NCI-H1694 (cell line): Measurements from ENCODE around the gene SLC9A1.
"Not testable (repeated sequence)": the region's sequence is repeated elsewhere in the genome, so short reads cannot be mapped to it uniquely, and the experiment has no call there.

ENCODE experiments used
- DNase-seq: peaks from one replicate; lab custom pipeline; 2025; lab: John Stamatoyannopoulos, UW

SLC9A1 gene

DNA sequence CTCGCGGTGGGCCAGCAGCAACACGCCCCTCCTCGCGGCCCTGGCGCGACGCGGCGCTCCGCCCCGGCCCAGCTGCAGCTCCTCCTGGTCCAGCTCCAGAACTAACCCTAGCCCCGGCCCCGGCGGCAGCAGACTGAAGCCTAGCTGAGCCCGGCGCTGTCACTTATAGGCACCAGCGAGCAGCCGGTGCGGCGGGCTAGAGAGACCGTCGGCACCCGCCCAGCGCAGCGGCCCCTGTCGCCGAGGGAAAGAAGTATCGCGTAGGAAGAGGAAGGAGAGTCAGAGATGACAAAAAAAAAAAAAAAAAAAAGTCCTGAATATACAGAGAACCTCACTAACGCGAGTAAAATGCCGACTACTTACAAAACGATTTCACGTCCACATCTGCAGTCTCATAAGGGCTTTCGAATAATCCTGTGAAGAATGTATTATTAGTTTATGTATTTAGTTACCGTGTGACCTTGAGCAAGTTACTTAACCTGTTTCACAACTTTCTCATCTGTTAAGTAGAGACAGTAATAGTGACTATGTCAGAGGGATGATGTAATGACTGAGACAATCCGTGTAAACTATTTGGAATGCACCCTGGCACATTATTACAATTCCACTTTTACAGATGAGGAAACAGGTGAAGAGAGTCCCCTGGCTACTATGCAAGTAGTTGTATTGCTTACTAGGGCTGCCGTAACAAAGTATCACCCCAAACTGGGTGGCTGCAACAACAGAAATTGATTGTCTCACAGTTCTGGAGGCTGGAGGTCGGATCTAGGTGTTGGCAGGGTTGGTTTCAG is at the start of gene SLC9A1:
Gene SLC9A1, minus strand, starts transcription at position 135 of the 791 bp plus-strand sequence. CDS start 791 bp downstream, outside the sequence.
- DNase-seq: peak; percentile 61

DNA sequence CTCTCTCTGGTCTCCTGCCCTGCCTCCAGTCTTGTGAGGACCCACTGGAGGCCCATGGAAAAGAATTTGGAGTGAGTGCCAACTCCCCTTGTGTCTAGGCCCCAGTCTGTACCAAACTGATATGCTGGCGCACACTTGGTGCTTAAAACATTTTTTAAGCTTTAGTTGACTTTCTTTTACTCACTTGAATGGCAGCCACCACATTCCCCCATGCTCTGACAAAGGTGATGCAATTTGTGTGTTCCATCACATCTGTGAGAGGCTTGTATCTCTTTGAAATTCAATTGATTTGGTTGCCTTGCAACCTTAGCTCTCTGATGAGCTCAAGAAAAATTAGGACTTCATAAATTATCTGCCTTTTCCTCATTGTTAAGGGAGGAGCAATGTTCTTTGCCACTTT is 49.0 kb upstream of the SLC9A1 start:
- DNase-seq: no peak

DNA sequence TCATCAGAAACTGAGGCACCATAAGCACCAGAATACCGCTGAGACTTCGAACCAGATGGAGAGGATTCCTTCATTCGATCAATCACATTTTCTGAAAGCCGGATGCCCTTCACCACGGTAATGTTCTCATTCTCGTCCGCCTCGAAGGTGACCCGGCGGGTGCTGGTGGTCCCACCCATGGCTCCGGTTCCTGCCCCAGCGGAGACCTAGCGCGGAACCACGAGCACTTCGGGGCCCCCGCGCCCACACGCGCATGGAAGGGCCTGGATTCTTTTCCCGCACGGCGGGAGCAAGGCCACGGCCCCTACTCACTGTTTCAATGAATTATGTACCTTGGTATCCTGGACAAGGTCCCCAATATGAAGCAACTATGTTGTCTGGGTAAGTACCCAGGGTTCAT is 46.4 kb upstream of the SLC9A1 start:
- DNase-seq: no peak

DNA sequence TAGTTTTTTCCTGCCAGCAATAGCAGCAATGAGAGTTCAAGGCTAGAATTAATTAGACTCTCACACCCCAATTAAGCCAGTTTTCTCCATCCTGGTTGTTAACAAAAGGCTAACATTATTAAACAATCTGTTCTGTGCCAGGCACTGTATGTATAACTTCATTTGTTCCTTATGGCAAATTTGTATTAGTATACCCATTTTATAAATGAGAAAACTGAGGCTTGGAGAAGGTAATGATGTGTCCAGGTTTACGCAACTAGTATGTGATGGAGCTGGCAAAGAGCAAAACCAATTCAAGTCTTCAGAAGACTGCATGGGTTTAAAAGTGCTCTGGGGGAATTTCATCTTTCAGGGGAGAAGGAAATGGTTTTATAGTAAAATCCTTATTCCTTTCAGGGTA is 38.3 kb upstream of the SLC9A1 start:
- no peak for DNase-seq

DNA sequence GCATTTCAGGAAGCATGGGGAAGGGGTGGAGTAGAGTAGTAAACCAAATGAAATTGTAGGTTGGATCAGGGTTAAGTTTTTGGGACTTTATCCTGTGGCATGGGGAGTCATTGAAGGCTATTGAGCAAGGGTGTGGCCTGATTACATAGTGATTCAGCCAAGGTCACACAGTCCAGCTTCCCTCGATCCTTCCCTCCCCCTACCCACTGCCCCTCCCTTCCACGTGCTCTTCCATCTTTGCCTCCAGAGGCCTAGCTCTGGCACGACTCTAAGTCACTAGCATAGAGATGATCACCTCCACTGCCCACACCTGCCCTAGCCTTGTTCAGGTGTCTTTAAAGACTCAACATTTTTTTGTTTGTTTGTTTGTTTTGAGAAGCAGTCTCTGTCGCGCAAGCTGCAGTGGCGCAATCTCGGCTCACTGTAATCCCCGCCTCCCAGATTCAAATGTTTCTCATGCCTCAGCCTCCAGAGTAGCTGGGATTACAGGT is 37.2 kb upstream of the SLC9A1 start:
- DNase-seq: no peak

DNA sequence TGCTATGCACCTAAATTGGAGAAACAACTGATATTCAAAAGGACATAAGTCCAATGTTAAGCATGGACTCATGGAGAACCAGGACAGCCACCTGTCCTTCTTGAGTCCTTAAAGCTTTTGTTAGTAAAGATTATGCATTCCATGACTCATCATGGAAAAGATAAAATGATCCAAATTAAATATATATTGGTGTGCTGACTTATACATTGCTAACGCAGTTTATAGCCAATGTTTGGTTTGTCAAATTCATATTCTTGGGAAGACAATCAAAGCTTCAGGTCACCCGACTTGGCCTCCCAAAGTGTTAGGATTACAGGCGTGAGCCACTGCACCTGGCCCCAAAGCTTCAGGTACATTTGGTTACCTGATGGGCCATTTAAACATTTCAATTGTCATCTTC is 29.7 kb upstream of the SLC9A1 start:
- not testable (repeated sequence) for DNase-seq

DNA sequence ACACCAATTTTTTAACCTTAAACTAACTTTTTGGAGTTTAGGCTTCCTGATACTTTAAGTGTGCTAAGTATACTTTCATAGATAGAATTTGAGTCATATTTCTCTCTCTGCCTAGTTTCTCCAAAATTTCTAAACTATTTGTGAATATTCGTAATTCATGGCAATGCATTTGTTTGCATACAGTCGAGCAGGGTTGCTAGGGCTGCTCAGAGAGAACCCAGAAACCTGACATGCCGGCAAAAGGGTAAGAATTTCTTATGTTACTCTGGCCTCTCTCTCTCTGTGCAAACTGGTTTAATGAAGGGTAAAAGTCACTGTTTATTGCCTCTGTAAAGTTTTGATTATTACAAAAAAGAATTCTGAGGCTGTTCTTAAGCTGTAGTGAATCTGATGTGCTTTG is 25.1 kb upstream of the SLC9A1 start:
- DNase-seq: no peak

DNA sequence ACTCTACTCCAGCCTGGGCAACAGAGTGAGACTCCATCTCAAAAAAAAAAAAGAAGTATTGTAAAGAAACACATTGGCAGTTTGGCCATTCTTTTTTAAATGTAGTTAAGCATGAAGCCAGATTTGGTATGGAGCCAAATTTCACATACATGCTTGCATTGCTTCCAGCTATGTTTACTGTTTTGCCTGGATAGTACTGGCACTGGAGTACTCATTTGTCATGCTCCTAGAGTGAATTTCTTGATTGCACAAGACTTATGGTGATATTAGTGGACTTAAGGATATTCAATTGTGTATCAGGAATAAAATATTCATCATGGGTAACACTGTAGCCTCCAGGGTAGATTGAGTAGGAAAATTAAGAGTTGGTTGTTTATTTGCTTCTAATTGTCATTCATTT is 24.5 kb upstream of the SLC9A1 start:
- no peak for DNase-seq

DNA sequence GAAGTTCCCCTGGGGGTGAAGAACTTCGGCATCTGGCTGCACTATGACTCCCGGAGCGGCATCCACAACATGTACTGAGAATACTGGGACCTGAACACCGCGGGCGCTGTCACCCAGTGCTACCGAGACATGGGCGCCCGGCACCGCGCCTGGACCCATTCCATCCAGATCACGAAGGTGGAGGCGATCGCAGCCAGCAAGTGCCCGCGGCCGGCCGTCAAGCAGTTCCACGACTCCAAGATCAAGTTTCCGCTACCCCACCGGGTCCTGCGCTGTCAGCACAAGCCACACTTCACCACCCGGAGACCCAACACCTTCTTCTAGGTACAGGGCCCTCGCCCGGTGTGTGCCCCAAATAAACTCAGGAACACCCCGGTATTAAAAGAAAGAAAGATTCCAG is 22.0 kb upstream of the SLC9A1 start:
- DNase-seq: no peak

DNA sequence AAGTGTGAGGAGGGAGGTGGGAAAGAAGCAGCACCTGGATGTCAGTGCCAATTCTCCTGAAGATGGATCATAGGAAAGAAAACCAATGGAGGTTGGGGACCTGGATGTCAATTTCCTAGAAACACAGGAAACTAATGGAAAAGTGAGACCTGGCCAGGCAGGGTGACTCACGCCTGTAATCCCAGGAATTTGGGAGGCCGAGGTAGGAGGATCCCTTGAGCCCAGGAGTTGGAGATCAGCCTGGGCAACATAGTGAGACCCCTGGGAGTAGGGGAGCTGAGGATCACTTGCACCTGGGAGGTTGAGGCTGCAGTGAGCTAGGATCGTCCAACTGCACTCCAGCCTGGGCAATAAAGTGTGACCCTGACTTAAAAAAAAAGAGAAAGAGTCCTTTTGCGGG is 21.4 kb upstream of the SLC9A1 start:
- DNase-seq: no peak

DNA sequence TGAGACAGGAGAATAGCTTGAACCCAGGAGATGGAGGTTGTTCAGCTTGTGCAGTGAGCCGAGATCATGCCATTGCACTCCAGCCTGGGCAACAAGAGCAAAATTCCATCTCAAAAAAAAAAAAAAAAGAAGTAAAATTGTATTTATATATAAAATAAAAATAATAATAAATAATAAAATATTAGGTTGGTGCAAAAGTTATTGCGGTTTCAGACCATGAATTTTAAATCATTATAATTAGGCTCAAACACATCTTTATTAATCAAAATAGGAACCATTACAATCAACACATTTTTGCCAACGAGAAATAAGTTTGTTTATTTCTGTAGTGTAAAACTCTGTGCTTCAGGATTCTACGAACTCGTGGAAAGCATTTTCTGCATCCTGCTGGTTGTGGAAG is 18.1 kb upstream of the SLC9A1 start:
- DNase-seq: not testable (repeated sequence)

DNA sequence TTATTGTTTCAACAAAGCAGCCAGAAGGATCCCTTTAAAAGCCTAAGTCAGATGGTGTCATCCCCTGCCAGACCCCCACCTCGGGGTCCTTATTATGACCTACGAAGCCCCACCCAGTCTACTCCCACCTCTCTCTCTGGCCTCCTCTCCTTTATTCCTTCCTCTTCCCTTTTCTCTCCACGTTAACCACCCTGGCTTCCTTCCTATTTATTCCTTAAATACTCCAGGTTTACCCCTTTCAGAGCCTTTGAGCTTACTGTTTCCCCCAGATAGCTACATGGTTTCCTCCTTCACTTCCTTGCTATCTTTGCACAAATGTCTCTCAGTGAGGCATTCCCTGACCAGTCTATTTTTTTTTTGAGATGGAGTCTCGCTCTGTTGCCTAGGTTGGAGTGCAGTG is 12.0 kb upstream of the SLC9A1 start:
- DNase-seq: no peak

DNA sequence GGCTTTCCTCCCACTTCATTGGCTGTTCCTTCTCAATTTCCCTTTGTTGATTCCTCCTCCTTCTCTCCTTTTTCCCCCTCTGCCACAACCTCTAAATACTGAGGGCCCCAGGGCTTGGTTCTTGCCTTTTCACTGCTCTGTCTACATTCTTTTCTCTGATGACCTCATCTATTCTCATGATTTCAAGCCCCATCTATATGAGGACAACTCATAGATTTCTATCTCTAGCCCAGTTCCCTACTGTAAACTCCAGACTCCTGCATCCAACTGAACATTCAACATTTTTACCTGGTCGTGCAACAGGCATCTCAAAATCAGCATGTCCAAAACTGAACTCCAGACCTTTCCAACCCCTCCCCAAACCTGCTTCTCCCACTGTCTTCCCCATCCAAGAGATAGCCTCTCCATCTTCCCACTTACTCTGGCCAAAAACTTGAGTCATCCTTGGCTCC is 11.5 kb upstream of the SLC9A1 start:
- no peak for DNase-seq

DNA sequence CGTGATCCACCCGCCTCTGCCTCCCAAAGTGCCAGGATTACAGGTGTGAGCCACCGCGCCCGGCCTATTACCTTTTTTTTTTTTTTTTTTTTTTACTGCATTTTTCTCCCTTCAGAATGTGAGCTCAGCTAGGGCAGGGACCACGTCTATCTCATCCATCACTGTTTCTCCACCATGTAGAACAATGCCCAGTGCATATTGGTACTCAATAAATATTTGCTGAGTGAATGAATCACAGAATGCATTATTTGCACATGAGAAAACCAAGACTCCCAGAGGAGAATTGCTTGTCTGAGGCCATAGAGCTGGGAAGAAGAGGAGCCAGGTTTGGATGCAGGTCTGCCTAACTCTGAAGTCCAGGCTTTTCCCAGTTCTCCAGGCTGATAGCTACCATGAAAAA is 8.2 kb upstream of the SLC9A1 start:
- DNase-seq: no peak

DNA sequence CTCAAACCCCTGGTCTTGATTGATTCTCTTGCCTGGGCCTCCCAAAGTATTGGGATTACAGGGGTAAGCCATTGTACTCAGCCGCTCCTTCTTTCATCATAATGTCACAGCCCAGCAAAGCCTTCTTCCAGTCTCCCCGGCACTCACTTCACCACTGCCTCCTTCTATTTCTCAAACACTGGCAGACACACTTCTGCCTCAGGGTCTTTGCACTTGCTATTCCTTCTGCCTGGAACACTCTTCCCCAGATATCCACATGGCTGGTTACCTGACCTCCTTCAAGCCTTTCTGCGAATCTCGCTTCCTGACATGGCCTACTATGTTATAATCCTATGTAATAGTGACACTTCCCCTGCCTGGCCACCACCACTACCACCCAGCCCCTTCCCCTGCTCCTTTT is 7.2 kb upstream of the SLC9A1 start:
- no peak for DNase-seq

DNA sequence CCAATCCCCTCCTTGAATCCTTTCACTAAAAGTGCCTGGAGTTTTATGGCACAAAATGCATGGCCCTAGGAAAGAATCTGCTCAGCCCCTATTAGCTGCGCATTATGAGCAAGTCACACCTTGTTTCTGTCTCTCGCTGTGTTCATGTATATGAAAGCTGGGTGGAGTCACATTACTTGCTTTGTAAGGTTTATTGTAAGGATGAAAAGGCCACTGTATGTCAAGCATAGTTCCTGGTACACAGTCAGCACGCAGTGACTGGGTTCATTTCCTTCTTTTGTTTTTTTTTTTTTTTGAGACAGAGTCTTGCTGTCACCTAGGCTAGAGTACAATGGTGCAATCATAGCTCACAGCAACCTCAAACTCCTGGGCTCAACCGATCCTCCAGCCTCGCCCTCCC is 6.7 kb upstream of the SLC9A1 start:
- no peak for DNase-seq

DNA sequence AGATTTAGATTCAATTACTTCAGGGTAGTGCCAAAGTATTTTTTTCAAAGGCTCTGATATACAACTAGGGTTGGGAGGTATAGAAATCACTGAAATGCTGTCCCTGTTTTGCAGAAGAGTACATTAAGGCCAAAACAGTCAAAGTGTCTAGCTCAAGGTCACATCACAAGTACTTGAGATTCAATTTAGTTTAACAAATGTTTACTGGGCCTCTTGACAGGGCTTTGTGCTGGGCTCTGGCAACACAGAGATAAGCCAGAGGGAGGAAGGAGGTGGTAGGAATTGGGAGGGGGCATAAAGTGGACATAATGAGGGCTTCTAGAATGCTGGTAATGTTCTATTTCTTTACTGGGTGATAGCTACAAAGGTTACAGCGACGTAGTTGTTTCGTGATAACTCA is 2.3 kb upstream of the SLC9A1 start:
- DNase-seq: no peak

DNA sequence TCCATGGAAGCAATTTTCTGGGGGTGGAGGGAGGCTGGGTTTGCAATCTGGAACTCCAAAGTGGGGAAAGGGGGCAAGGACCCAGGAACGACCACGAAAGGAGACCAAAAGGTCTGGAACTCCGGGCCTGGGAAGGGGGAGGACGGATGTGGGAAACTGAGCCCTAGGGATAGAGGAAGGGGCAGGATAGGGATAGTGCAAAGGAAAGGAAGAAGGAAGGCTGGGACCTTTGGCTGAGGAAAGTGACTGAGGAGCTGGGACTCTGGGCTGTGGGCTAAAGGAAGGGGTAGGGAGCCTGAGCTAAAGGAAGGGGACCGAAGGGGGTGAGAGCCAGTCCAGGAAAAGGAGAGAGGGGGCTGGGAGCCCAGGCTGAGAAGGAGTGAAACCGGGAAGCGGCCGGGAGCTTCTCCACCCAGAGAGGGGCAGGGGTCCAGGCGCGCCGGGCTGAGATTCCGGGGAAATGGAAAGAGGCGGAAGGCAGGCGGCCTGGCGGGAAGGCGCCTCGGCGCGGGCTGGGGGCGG is 395 bp downstream of the SLC9A1 start:
- DNase-seq: no peak

DNA sequence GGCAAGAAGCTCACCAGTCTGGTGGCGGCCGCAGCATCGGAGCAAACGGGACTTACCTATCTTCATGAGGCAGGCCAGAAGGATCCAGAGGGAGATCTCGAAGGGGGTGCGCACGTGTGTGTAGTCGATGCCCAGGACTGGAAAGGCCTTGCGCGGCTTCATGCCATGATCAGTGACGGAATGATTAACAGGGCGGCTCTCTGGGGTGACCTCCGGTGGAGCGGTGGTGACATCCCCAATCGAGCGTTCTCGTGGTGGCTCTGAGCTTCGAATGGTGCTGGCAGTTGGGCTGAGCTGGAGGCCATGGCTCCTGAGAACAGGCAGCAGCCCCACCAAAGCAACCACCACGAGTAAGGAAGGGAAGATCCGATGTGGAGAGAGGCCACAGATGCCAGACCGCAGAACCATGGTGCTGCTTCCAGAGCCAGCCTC is 982 bp downstream of the SLC9A1 start:
- no peak for DNase-seq

DNA sequence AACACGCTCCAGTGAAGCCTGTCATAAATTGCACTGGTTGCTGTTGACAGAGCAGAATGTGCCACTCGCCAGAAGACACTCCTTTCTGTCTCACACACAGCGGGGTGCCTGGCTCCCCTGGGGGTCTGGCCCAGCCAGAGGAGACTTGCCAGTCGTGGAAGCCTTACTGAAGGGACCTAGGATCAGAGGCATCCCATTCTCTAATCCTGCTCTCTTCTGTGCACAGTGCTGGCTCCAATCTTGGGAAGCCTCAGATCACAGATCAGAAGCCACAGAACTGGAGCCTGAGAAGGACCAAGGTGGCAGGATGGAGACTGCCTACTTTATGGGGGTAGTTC is 1.4 kb downstream of the SLC9A1 start:
- no peak for DNase-seq

DNA sequence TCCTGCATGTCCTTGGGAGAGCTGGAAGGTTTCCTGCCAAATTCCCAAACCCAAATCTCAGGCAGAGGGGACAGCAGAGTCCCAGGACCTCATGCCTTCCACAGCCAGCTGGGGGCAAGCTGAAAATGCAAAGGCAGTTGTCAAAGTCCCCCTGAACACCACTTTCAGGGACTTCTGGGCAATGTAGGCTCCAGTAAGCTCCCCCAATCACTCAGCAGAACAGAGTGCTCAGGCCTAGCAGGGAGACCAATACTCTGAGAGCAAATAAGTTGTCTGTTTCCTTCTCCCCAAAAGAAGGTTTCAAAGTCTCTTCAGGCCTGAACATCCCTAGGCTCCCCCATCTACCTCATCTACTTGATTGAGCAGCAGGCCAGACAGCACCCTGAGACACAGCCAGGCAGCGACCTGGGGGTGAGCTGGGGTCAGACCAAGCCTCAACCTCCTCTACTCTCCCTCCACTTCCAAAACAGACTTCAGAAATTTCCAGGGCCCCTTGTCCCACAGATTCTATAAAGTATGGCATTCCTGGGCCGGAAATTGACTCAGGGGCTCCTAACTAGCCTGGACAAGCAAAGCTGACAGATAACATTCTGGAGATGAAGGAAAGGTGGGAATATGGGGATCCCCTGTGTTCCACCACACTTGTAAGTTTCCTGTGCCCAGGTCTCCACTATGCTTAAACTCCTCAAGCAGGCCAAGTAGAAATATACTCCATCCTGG is 1.9 kb downstream of the SLC9A1 start:
- DNase-seq: no peak

DNA sequence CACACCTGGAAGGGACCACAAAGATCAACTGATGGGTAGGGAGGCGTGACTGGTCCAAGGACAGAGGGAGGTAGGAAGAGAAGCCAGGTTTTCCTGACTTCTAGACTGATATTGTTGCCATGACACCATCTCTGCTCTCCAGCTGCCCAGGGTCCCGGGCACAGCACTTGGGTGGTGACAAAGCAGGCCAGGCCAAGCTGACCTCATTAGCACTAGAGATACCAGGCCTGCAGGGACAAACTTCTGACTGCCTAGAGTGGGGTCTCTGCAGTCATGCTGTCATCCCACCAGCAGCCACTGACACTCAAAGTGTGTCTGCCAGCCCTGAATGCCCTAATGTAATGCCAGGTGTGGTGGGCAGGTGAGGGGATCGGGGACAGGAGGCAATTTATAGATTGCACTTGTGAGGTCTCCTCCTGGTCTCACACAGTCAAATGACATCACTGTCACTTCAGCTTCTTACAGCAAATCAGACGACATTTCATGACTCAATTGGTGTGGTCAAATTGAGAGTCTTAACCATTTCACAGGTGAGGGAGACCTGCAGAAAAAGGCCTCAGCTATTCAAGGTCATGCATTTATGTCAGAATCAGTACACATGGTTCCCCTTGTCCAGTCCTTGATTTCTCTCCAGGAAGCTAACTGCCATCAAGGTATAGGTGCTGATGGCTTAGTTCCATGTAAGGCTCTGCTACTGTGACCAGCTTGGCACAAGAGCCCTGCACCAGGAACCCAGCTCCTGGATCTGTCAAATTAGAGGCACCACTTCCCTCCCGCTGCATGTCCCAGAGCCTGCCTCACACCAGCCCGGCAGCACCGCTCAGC is 2.7 kb downstream of the SLC9A1 start:
- no peak for DNase-seq
